Activated T-helper 1 cell treated with Interleukin-2 at 50 U/mL for 16 hours (primary cell): ENCODE measurements around the gene SEC14L6.
"Not testable (repeated sequence)": the region's sequence is repeated elsewhere in the genome, so short reads cannot be mapped to it uniquely, and the experiment has no call there.

Source experiments
- DNase-seq: peaks from one replicate; pipeline ENCODE4 v3.0.0-alpha.2; 2020; ENCODE audit warnings: low read depth

Gene SEC14L6

DNA sequence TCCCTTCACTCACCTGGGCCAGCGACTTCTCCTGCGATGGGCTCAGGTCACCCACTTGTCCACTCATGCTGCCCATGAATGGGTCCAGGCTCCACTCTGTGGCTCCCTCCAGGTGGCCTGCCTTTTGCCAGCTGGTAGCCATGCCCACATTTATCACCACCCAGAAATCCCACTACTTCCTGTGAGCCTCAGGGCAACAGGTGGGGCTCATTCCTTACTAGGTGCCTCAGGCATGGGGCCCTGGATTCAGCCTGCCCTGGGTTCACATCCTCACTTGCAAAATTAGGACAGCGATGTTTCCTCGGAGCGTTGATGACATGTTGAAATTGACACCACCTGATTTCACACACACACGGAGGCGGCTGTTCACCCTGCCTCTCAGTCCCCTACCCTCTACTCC, at the start of gene SEC14L6:
SEC14L6 (minus strand) TSS at position 126 of the 400 bp plus-strand sequence; CDS start at position 67, 59 bp downstream.
- no peak for DNase-seq

- no peak for DNase-seq
Measured at GRCh38 chr22:30596199-30596598, 49.7 kb upstream of the SEC14L6 start.

DNA sequence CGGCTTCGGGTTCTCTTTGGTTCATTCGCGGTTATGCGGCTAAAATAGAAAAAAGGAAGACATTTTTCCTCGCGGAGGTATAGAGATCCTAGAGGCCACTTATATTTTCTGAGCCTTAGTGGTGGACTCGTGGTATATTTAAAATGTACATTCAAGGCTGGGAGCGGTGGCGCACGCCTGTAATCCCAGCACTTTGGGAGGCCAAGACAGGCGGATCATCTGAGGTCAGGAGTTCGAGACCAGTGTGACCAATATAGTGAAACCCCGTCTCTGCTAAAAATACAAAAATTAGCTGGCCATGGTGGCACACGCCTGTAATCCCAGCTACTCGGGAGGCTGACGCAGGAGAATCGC, 45.8 kb upstream of the SEC14L6 start:
- not testable (repeated sequence) for DNase-seq

- peak; percentile 91 for DNase-seq
Measured at GRCh38 chr22:30591588-30592359, 45.2 kb upstream of the SEC14L6 start, which contains the start of gene PES1. Gene PES1 (minus strand): TSS chr22:30591910. CDS start chr22:30591833, 77 bp downstream.

DNA sequence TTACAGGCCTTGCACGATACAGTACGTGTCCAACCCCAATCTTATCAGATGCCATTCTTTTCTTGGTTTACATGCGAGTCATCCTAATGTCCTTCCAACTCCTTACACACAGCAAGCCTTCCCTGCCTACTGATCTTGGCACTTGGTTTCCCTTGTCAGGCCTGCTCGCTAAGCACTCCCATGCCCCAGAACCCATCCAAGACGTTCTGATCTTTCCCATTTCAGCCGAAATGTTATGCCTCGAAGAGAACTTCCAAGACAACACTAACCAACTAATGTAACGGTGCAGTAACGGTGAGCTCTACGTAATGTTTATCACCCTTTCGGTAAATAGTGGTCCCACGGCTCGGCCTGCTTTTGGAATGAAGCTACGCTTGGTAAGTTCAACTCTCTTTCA, 44.6 kb upstream of the SEC14L6 start:
- DNase-seq = no peak

- no peak for DNase-seq
Measured at GRCh38 chr22:30586414-30586813, 39.9 kb upstream of the SEC14L6 start.

DNA sequence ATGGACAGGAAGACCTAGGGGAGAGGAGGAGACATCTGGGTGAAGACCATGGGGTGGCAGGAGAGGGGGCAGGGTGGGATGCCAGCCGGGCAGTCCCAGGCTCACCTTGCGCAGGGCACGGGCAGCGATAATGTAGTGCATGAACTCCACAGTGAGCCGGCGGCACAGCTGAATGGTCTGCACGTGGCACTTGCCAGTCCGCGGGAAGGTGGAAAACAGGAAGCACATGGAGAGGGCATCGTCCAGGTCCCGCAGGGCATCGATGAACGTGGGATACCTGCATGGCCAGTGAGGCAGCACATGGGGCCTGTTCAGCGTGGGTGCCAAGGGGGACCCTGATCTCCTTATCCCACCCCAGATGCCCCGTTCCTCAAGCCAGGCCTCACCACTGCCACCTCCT, 37.9 kb upstream of the SEC14L6 start:
- DNase-seq = no peak

GRCh38 chr22:30582788-30583545, 36.4 kb upstream of the SEC14L6 start:
- DNase-seq = no peak

DNA sequence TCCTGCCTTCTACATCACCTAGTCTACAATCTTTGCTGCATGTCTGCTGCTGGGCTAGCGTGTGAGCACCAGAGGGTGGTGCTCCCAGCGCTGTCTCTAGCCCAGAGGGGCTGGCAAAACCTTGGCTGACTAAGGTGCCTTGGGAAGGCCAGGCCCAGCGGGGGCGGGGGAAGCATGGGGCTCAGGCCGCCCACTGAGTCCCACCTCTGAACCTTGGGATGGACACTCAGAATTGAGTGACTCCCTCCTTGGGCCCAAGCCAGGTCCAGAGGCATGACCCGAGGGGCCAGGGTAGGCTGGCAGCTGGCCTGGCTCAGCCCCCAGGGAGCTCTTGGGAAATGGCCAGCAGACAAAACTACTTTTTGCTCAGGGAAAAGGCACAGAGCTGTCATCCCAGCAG, 35.5 kb upstream of the SEC14L6 start:
- no peak for DNase-seq

- no peak for DNase-seq
Measured at GRCh38 chr22:30580896-30581295, 34.4 kb upstream of the SEC14L6 start.

- no peak for DNase-seq
Measured at GRCh38 chr22:30578481-30578880, 31.9 kb upstream of the SEC14L6 start.

- DNase-seq = no peak
Measured at GRCh38 chr22:30575859-30576258, 29.3 kb upstream of the SEC14L6 start.

- DNase-seq = no peak
Measured at GRCh38 chr22:30574997-30575671, 28.6 kb upstream of the SEC14L6 start.

- DNase-seq = no peak
Measured at GRCh38 chr22:30574095-30574981, 27.8 kb upstream of the SEC14L6 start, which contains the start of gene GAL3ST1. Gene GAL3ST1 (minus strand): TSS chr22:30574665. CDS start chr22:30557392, 17,273 bp downstream.

- no peak for DNase-seq
Measured at GRCh38 chr22:30573594-30574094, 27.1 kb upstream of the SEC14L6 start.

- no peak for DNase-seq
Measured at GRCh38 chr22:30572840-30573593, 26.5 kb upstream of the SEC14L6 start.

DNA sequence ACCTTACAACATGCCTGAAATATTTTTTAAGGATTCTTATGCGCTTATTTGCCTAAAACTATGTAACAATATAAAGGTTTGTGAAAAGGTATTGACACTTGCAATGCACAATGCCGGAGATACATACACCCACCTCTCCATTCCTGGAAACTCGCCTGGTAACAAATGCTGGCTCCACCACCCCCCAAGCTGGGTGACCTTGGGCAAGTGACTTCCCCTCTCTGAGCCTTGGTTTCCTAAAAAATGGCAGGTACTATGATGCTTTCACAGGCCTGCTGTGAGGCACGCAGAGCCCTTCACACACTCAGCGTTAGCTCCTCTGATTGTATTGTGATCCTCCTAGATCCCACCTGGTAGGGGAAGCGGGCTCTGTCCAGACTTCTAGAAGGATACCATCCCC, 25.7 kb upstream of the SEC14L6 start:
- DNase-seq = no peak

DNA sequence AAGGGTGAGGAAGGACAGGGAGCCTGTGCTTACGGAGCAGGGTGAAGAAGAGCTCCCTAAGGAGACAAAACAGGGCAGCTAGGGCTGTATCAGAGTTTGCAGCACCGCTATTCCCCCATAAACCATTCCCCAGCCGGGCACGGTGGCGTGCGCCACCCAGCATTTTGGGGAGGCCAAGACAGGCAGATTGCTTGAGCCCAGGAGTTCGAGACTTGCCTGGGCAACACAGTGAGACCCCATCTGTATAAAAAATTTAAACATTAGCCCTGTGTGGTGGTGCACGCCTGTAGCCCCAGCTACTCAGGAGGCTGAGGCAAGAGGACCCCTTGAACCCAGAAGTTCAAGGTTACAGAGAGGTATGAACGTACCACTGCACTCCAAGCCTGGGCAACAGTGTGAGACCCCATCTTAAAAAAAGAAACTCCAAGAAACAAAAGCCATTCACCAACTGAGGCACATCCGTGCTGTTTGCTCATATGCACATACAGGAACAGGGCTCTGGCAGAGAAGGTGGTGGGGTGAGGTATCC, 23.2 kb upstream of the SEC14L6 start:
- DNase-seq = no peak

DNA sequence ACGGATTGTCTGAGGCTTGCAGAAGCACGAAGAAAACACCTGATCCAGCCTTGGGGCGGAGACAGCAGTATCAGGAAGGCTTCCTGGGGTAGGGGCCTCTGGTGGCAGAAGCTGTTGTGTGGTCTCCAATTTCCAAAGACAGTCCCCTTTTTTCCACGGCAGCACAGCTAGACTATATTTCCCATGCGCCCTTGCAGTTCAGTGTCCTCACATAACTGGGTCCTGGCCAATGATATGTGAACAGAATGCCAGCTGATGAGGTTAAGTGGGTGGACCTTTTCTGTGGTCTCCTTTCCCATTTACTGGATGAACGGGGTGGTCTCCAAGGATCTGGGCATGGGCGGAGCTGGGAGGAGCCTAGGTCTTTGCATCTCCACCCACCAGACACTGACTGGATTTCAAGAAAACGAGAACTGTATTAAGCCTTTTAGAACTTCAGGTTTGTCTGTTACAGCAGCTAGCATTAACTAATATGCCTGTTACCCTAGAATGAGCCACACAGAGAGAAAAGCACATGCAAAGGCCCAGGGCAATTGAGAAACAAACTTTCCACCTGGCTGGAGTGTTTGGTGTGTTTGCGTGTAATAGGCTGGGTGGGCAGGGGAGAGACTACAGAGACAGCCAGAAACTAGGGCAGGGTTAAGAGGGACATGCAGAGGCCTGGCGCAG, 21.7 kb upstream of the SEC14L6 start:
- no peak for DNase-seq

DNA sequence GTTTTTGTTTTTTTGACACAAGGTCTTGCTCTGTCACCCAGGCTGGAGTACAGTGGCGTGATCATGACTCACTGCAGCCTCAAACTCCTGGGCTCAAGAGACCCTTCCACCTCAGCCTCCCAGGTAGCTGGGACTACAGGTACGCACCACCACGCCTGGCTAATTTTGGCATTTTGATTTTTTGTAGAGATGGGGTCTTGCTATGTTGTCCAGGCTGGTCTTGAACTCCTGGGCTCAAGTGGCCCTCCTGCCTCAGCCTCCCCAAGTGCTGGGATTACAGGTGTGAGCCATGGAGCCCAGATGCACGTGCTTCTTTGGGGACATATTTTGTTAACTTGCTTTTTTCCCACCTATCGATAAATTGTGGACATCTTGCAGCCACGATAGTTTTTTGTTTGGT, 20.7 kb upstream of the SEC14L6 start:
- DNase-seq = not testable (repeated sequence)
